MCF 10A (cell line): ENCODE results near the gene RPTOR. TPM values are rescaled to one million over a fixed set of nuclear protein-coding genes. Genes with fewer than 3 reads are reported as not detected.
"Not testable (repeated sequence)": the region's sequence is repeated elsewhere in the genome, so short reads cannot be mapped to it uniquely, and the experiment has no call there.

Experiments
- BruUV-seq: library from RNA; stranded (reverse); fragments of 400-500 nt; replicated peaks from 2 replicates; lab custom pipeline; 2021; lab: Mats Ljungman, UMichigan
- CTCF ChIA-PET: fragments of 300-600 bp; sonication (Branson Sonifier 250); formaldehyde crosslinking; extraction: SDS; loops from one replicate; lab custom pipeline; 2021; ENCODE audit warnings: antibody characterized with exemption, inconsistent platforms; lab: Yijun Ruan, JAX
- POLR2A ChIA-PET: fragments of 300-600, 350-650 bp; sonication (Branson Sonifier 250); formaldehyde crosslinking; extraction: SDS; loops from one replicate; lab custom pipeline; 2020; ENCODE audit warnings: antibody characterized with exemption, inconsistent platforms; lab: Yijun Ruan, JAX
- DNase-seq: peaks from one replicate; pipeline ENCODE4 v3.0.0-alpha.2; 2018; ENCODE audit not compliant: unreplicated experiment
- H3K27ac Mint-ChIP-seq: one replicate; pipeline ENCODE4 v1.8.0; 2022; ENCODE audit warnings: mild to moderate bottlenecking, low read depth, mixed read lengths; ENCODE audit not compliant: unreplicated experiment
- H3K27me3 Mint-ChIP-seq: one replicate; pipeline ENCODE4 v1.8.0; 2022; ENCODE audit warnings: mixed read lengths; ENCODE audit not compliant: insufficient read depth, unreplicated experiment
- H3K36me3 Mint-ChIP-seq: one replicate; pipeline ENCODE4 v1.8.0; 2022; ENCODE audit warnings: mild to moderate bottlenecking, moderate library complexity, mixed read lengths; ENCODE audit not compliant: insufficient read depth, unreplicated experiment
- H3K4me1 Mint-ChIP-seq: one replicate; pipeline ENCODE4 v1.8.0; 2022; ENCODE audit warnings: mixed read lengths; ENCODE audit not compliant: insufficient read depth, unreplicated experiment
- H3K4me3 Mint-ChIP-seq: one replicate; pipeline ENCODE4 v1.8.0; 2022; ENCODE audit warnings: mild to moderate bottlenecking, moderate library complexity, mixed read lengths; ENCODE audit not compliant: unreplicated experiment
- H3K9me3 Mint-ChIP-seq: one replicate; pipeline ENCODE4 v1.8.0; 2022; ENCODE audit warnings: mixed read lengths; ENCODE audit not compliant: unreplicated experiment
- CTCF ChIP-seq: fragments of 200-600 bp; IDR thresholded peaks from one replicate; pipeline ENCODE4 v1.8.0; 2022; ENCODE audit warnings: antibody characterized with exemption, mild to moderate bottlenecking; ENCODE audit not compliant: unreplicated experiment
- intact Hi-C: fragments of 100-400 bp; cut with micrococcal nuclease; formaldehyde crosslinking; loops from 2 replicates; pipeline ENCODE4 v1.14.1; 2022
- total RNA-seq: library from RNA; stranded (reverse); gene quantifications from 2 replicates; pipeline ENCODE4 v1.2.3, GENCODE V29; 2022

RPTOR gene
- total RNA-seq, 1 experiment from 2014 or later = 41.3 TPM

- POLR2A ChIA-PET = interaction anchor here (0.7 kb wide), 1 partner anchor 8 kb away, joined by 3 read pairs; no protein-coding TSS in a partner anchor
- peaks cover 12% of the 10 kb centered on the region for H3K36me3 Mint-ChIP-seq
- DNase-seq = peak; percentile 52
These were observed 328.8 kb downstream of the RPTOR start for GRCh38 chr17:80873307-80873951.

GRCh38 chr17:80874866-80875445, 330.3 kb downstream of the RPTOR start:
- no TSS peak for BruUV-seq
- ChIA-PET CTCF (no interaction called here), POLR2A (no interaction called here)
- H3K27me3 Mint-ChIP-seq = no peaks in the 10 kb centered on the region
- peaks cover 17% of the 10 kb centered on the region for H3K36me3 Mint-ChIP-seq
- H3K9me3 Mint-ChIP-seq = no peaks in the 10 kb centered on the region
- intact Hi-C loops = no loop called here
- DNase-seq = no peak
- H3K4me1 Mint-ChIP-seq = peaks cover 9% of the 10 kb centered on the region
- no peak overlapping the region for H3K27ac Mint-ChIP-seq
- no peak overlapping the region for H3K4me3 Mint-ChIP-seq
- TF ChIP-seq CTCF = no peak

More at GRCh38 chr17:80873307-80873951, 328.8 kb downstream of the RPTOR start:
- CTCF ChIA-PET = interaction anchor here (1.2 kb wide), 1 partner anchor 26 kb away, joined by 4 read pairs; no protein-coding TSS in a partner anchor
- Mint-ChIP-seq H3K4me3 (no peak overlapping the region), H3K9me3 (no peaks in the 10 kb centered on the region), H3K4me1 (peaks cover 9% of the 10 kb centered on the region), H3K27ac (no peak overlapping the region), H3K27me3 (no peaks in the 10 kb centered on the region)
- no peak for TF ChIP-seq CTCF
- no TSS peak for BruUV-seq
- intact Hi-C loops = no loop called here

- H3K36me3 Mint-ChIP-seq = peaks cover 17% of the 10 kb centered on the region
- H3K4me1 Mint-ChIP-seq, CTCF ChIA-PET, H3K27me3 Mint-ChIP-seq, H3K9me3 Mint-ChIP-seq, intact Hi-C loops, BruUV-seq, H3K4me3 Mint-ChIP-seq, POLR2A ChIA-PET, H3K27ac Mint-ChIP-seq, DNase-seq: not testable (repeated sequence)
These were observed 330.9 kb downstream of the RPTOR start for GRCh38 chr17:80875480-80875995.

- DNase-seq, H3K4me3 Mint-ChIP-seq, H3K4me1 Mint-ChIP-seq, BruUV-seq, H3K27me3 Mint-ChIP-seq, H3K27ac Mint-ChIP-seq, intact Hi-C loops, H3K9me3 Mint-ChIP-seq, CTCF ChIA-PET: not testable (repeated sequence)
- H3K36me3 Mint-ChIP-seq = peaks cover 21% of the 10 kb centered on the region
- POLR2A ChIA-PET = interaction anchor here (1.2 kb wide), 1 partner anchor 16 kb away, joined by 4 read pairs; no protein-coding TSS in a partner anchor
These were observed 331.9 kb downstream of the RPTOR start for GRCh38 chr17:80876456-80876949.
